HEK293 (cell line): Measurements from ENCODE around the gene GJC2.

Source experiments
- ATF2 ChIP-seq: fragments of 450-650 bp; formaldehyde crosslinking; IDR thresholded peaks from 2 replicates; pipeline ENCODE4 v1.5.1; 2016; ENCODE audit warnings: missing biosample characterization, missing genetic modification characterization, low read depth
- BCL6B ChIP-seq: fragments of 450-650 bp; formaldehyde crosslinking; IDR thresholded peaks from 2 replicates; pipeline ENCODE4 v1.5.1; 2017; ENCODE audit warnings: missing biosample characterization, missing genetic modification characterization
- GLI2 ChIP-seq: fragments of 450-650 bp; formaldehyde crosslinking; IDR thresholded peaks from 2 replicates; pipeline ENCODE4; 2017; ENCODE audit warnings: missing biosample characterization, missing genetic modification characterization, low read depth, borderline replicate concordance
- HOXC10 ChIP-seq: sonication (generic); formaldehyde crosslinking; IDR thresholded peaks from 2 replicates; pipeline ENCODE4 v1.8.1; 2023; ENCODE audit warnings: mild to moderate bottlenecking, missing genetic modification reagents
- IKZF3 ChIP-seq: fragments of 450-650 bp; IDR thresholded peaks from 2 replicates; pipeline ENCODE4 v1.5.0; 2018; ENCODE audit warnings: missing biosample characterization, mild to moderate bottlenecking, missing genetic modification characterization, moderate library complexity
- KLF7 ChIP-seq: fragments of 450-650 bp; formaldehyde crosslinking; IDR thresholded peaks from 2 replicates; pipeline ENCODE4 v1.5.1; 2016; ENCODE audit warnings: missing biosample characterization, missing genetic modification characterization, borderline replicate concordance
- MEIS1 ChIP-seq: sonication (generic); formaldehyde crosslinking; IDR thresholded peaks from 2 replicates; pipeline ENCODE4 v1.8.1; 2022; ENCODE audit warnings: missing genetic modification reagents, mild to moderate bottlenecking, borderline replicate concordance
- SALL2 ChIP-seq: fragments of 450-650 bp; formaldehyde crosslinking; IDR thresholded peaks from 2 replicates; pipeline ENCODE4 v1.5.0; 2017; ENCODE audit warnings: missing biosample characterization, mild to moderate bottlenecking, missing genetic modification characterization, borderline replicate concordance
- TRIM28 ChIP-seq: IDR thresholded peaks from 2 replicates; pipeline ENCODE4 v1.6.1; 2011; ENCODE audit warnings: low read length, control low read depth, borderline replicate concordance
- ZBTB1 ChIP-seq: fragments of 450-650 bp; formaldehyde crosslinking; IDR thresholded peaks from 2 replicates; pipeline ENCODE4 v1.5.1; 2016; ENCODE audit warnings: missing biosample characterization, missing genetic modification characterization
- ZFP69B ChIP-seq: fragments of 450-650 bp; formaldehyde crosslinking; IDR thresholded peaks from 2 replicates; pipeline ENCODE4 v1.5.1; 2016; ENCODE audit warnings: missing biosample characterization, missing genetic modification characterization
- ZNF112 ChIP-seq: fragments of 450-650 bp; formaldehyde crosslinking; IDR thresholded peaks from 2 replicates; pipeline ENCODE4 v1.5.0; 2017; ENCODE audit warnings: missing biosample characterization, missing genetic modification characterization
- ZNF157 ChIP-seq: fragments of 450-650 bp; formaldehyde crosslinking; IDR thresholded peaks from 2 replicates; pipeline ENCODE4 v1.5.1; 2016; ENCODE audit warnings: missing biosample characterization, missing genetic modification characterization
- ZNF174 ChIP-seq: fragments of 450-650 bp; formaldehyde crosslinking; IDR thresholded peaks from 2 replicates; pipeline ENCODE4 v1.5.0; 2017; ENCODE audit warnings: missing biosample characterization, mild to moderate bottlenecking, missing genetic modification characterization
- ZNF23 ChIP-seq: fragments of 450-650 bp; formaldehyde crosslinking; IDR thresholded peaks from 2 replicates; pipeline ENCODE4 v1.5.1; 2016; ENCODE audit warnings: missing biosample characterization, missing genetic modification characterization, borderline replicate concordance
- ZNF248 ChIP-seq: fragments of 450-650 bp; formaldehyde crosslinking; IDR thresholded peaks from 2 replicates; pipeline ENCODE4 v1.5.1; 2017; ENCODE audit warnings: missing biosample characterization, missing genetic modification characterization
- ZNF280C ChIP-seq: fragments of 450-650 bp; formaldehyde crosslinking; IDR thresholded peaks from 2 replicates; pipeline ENCODE4 v1.5.1; 2016; ENCODE audit warnings: missing biosample characterization, missing genetic modification characterization
- ZNF426 ChIP-seq: fragments of 450-650 bp; formaldehyde crosslinking; IDR thresholded peaks from 2 replicates; pipeline ENCODE4 v1.5.1; 2017; ENCODE audit warnings: missing biosample characterization, missing genetic modification characterization, mild to moderate bottlenecking, inconsistent platforms, moderate library complexity
- ZNF473 ChIP-seq: fragments of 450-650 bp; formaldehyde crosslinking; IDR thresholded peaks from 2 replicates; pipeline ENCODE4 v1.5.1; 2017; ENCODE audit warnings: missing biosample characterization, missing genetic modification characterization
- ZNF629 ChIP-seq: fragments of 450-650 bp; formaldehyde crosslinking; IDR thresholded peaks from 2 replicates; pipeline ENCODE4 v1.5.1; 2017; ENCODE audit warnings: missing biosample characterization, missing genetic modification characterization
- ZNF660 ChIP-seq: fragments of 450-650 bp; IDR thresholded peaks from 2 replicates; pipeline ENCODE4 v1.5.1; 2018; ENCODE audit warnings: missing biosample characterization, mild to moderate bottlenecking, missing genetic modification characterization
- ZNF692 ChIP-seq: fragments of 450-650 bp; formaldehyde crosslinking; IDR thresholded peaks from 2 replicates; pipeline ENCODE4 v1.5.1; 2016; ENCODE audit warnings: missing biosample characterization, missing genetic modification characterization
- ZNF768 ChIP-seq: fragments of 450-650 bp; formaldehyde crosslinking; IDR thresholded peaks from 2 replicates; pipeline ENCODE4 v1.5.1; 2018; ENCODE audit warnings: missing biosample characterization, mild to moderate bottlenecking, missing genetic modification characterization
- ZNF777 ChIP-seq: fragments of 450-650 bp; formaldehyde crosslinking; IDR thresholded peaks from 2 replicates; pipeline ENCODE4 v1.5.1; 2017; ENCODE audit warnings: missing biosample characterization, missing genetic modification characterization, borderline replicate concordance
- TF ChIP-seq, protein P1 (sequence below): fragments of 450-650 bp; formaldehyde crosslinking; IDR thresholded peaks from 2 replicates; pipeline ENCODE4 v1.5.1; 2016; ENCODE audit warnings: missing biosample characterization, missing genetic modification characterization
- TF ChIP-seq, protein P2 (sequence below): fragments of 450-650 bp; formaldehyde crosslinking; optimal IDR thresholded peaks from 2 replicates; pipeline ENCODE3; 2016; ENCODE audit warnings: missing biosample characterization, mild to moderate bottlenecking, missing genetic modification characterization
- TF ChIP-seq, protein P3 (sequence below): fragments of 450-650 bp; IDR thresholded peaks from 2 replicates; pipeline ENCODE4 v1.5.1; 2018; ENCODE audit warnings: missing biosample characterization, missing genetic modification characterization

Gene GJC2

GRCh38 chr1:228166170-228166936, 16.6 kb downstream of the GJC2 start (continued):
- TF ChIP-seq MEIS1 (CRISPR knock-in tag) (no peak), TRIM28 (no peak), ZNF112 (tag by site-specific recombination) (no peak), ZNF777 (tag by site-specific recombination) (no peak), ZNF23 (tag by site-specific recombination) (no peak), HOXC10 (CRISPR knock-in tag) (no peak), ZNF174 (tag by site-specific recombination) (no peak), ZNF280C (no peak), ZFP69B (no peak), IKZF3 (tag by site-specific recombination) (no peak), ZNF473 (tag by site-specific recombination) (no peak), ZBTB1 (tag by site-specific recombination) (no peak), SALL2 (tag by site-specific recombination) (no peak), ZNF768 (tag by site-specific recombination) (no peak), ZNF248 (tag by site-specific recombination) (no peak), ZNF692 (tag by site-specific recombination) (no peak; the same call in 1 of the 2 replicates), KLF7 (tag by site-specific recombination) (no peak), ZNF157 (tag by site-specific recombination) (no peak), ZNF426 (no peak), ATF2 (no peak), ZNF629 (no peak; the same call in none of the 2 replicates), ZNF660 (tag by site-specific recombination) (no peak), GLI2 (no peak), BCL6B (tag by site-specific recombination) (no peak)
- TF ChIP-seq, protein P1, sequence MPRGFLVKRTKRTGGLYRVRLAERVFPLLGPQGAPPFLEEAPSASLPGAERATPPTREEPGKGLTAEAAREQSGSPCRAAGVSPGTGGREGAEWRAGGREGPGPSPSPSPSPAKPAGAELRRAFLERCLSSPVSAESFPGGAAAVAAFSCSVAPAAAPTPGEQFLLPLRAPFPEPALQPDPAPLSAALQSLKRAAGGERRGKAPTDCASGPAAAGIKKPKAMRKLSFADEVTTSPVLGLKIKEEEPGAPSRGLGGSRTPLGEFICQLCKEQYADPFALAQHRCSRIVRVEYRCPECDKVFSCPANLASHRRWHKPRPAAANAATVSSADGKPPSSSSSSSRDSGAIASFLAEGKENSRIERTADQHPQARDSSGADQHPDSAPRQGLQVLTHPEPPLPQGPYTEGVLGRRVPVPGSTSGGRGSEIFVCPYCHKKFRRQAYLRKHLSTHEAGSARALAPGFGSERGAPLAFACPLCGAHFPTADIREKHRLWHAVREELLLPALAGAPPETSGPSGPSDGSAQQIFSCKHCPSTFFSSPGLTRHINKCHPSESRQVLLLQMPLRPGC (tag by site-specific recombination): no peak
- TF ChIP-seq, protein P2, sequence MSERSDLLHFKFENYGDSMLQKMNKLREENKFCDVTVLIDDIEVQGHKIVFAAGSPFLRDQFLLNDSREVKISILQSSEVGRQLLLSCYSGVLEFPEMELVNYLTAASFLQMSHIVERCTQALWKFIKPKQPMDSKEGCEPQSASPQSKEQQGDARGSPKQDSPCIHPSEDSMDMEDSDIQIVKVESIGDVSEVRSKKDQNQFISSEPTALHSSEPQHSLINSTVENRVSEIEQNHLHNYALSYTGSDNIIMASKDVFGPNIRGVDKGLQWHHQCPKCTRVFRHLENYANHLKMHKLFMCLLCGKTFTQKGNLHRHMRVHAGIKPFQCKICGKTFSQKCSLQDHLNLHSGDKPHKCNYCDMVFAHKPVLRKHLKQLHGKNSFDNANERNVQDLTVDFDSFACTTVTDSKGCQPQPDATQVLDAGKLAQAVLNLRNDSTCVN: no peak
- TF ChIP-seq, protein P3, sequence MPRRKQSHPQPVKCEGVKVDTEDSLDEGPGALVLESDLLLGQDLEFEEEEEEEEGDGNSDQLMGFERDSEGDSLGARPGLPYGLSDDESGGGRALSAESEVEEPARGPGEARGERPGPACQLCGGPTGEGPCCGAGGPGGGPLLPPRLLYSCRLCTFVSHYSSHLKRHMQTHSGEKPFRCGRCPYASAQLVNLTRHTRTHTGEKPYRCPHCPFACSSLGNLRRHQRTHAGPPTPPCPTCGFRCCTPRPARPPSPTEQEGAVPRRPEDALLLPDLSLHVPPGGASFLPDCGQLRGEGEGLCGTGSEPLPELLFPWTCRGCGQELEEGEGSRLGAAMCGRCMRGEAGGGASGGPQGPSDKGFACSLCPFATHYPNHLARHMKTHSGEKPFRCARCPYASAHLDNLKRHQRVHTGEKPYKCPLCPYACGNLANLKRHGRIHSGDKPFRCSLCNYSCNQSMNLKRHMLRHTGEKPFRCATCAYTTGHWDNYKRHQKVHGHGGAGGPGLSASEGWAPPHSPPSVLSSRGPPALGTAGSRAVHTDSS: no peak
